ENCODE results near the gene VAV2. TPM values are rescaled to one million over a fixed set of nuclear protein-coding genes. Genes with fewer than 3 reads are reported as not detected.
"Not testable (repeated sequence)": the region's sequence is repeated elsewhere in the genome, so short reads cannot be mapped to it uniquely, and the experiment has no call there.

The VAV2 gene
- total RNA-seq, 1 donor from 2014 or later = 8.6 TPM

- intact Hi-C loops (cut with micrococcal nuclease) = no loop called here
- H3K4me3 Mint-ChIP-seq (ENCODE audit: low read depth) = no peak overlapping the region
- no peaks in the 10 kb centered on the region for H3K9me3 Mint-ChIP-seq
- no peaks in the 10 kb centered on the region for H3K4me1 Mint-ChIP-seq (ENCODE audit: low read depth)
- H3K27me3 Mint-ChIP-seq (ENCODE audit: low read depth) = no peaks in the 10 kb centered on the region
- no peak for DNase-seq (ENCODE audit: low spot score)
- no peaks in the 10 kb centered on the region for H3K36me3 Mint-ChIP-seq (ENCODE audit: low read depth)
- H3K27ac Mint-ChIP-seq = no peak overlapping the region
Observed at GRCh38 chr9:133932633-133933032, 59.5 kb downstream of the VAV2 start.

- Mint-ChIP-seq H3K36me3 (ENCODE audit: low read depth) (no peaks in the 10 kb centered on the region), H3K9me3 (no peaks in the 10 kb centered on the region), H3K4me1 (ENCODE audit: low read depth) (no peaks in the 10 kb centered on the region), H3K27me3 (ENCODE audit: low read depth) (no peaks in the 10 kb centered on the region), H3K4me3 (ENCODE audit: low read depth) (no peak overlapping the region), H3K27ac (no peak overlapping the region)
- intact Hi-C loops (cut with micrococcal nuclease) = no loop called here
- DNase-seq (ENCODE audit: low spot score) = no peak
Observed at GRCh38 chr9:133932181-133932580, 59.9 kb downstream of the VAV2 start.

GRCh38 chr9:133930682-133931485, 61.2 kb downstream of the VAV2 start:
- DNase-seq (ENCODE audit: low spot score) = no peak
- intact Hi-C loops (cut with micrococcal nuclease) = no loop called here
- Mint-ChIP-seq H3K9me3 (no peaks in the 10 kb centered on the region), H3K4me3 (ENCODE audit: low read depth) (no peak overlapping the region), H3K27ac (no peak overlapping the region), H3K27me3 (ENCODE audit: low read depth) (no peaks in the 10 kb centered on the region), H3K36me3 (ENCODE audit: low read depth) (no peaks in the 10 kb centered on the region), H3K4me1 (ENCODE audit: low read depth) (no peaks in the 10 kb centered on the region)

GRCh38 chr9:133930046-133930681, 62.0 kb downstream of the VAV2 start:
- Mint-ChIP-seq H3K9me3 (no peaks in the 10 kb centered on the region), H3K36me3 (ENCODE audit: low read depth) (no peaks in the 10 kb centered on the region), H3K27ac (no peak overlapping the region), H3K4me3 (ENCODE audit: low read depth) (no peak overlapping the region), H3K27me3 (ENCODE audit: low read depth) (no peaks in the 10 kb centered on the region), H3K4me1 (ENCODE audit: low read depth) (no peaks in the 10 kb centered on the region)
- intact Hi-C loops (cut with micrococcal nuclease) = no loop called here
- no peak for DNase-seq (ENCODE audit: low spot score)

DNA sequence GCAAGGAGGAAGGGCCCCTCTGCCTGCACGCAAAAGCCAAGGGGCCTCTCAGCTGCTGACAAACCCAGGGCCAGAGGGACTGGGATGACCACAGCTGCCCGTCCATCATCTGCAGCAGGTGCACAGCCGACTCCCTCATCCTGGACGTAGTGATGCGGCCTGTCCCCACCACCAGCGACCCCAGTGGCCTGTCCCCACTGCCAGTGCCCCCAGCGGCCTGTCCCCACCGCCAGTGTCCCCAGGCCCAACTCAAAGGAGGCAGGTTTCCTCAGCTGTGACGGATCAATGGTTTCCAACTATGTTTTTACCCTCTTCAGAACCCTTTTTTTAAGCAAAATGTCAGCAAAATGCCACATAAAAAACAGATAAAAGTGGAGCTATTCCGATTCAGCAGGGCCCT, 62.5 kb downstream of the VAV2 start:
- intact Hi-C loops (cut with micrococcal nuclease) = no loop called here
- Mint-ChIP-seq H3K4me1 (ENCODE audit: low read depth) (no peaks in the 10 kb centered on the region), H3K27me3 (ENCODE audit: low read depth) (no peaks in the 10 kb centered on the region), H3K9me3 (no peaks in the 10 kb centered on the region), H3K4me3 (ENCODE audit: low read depth) (no peak overlapping the region), H3K27ac (no peak overlapping the region), H3K36me3 (ENCODE audit: low read depth) (no peaks in the 10 kb centered on the region)
- no peak for DNase-seq (ENCODE audit: low spot score)

DNA sequence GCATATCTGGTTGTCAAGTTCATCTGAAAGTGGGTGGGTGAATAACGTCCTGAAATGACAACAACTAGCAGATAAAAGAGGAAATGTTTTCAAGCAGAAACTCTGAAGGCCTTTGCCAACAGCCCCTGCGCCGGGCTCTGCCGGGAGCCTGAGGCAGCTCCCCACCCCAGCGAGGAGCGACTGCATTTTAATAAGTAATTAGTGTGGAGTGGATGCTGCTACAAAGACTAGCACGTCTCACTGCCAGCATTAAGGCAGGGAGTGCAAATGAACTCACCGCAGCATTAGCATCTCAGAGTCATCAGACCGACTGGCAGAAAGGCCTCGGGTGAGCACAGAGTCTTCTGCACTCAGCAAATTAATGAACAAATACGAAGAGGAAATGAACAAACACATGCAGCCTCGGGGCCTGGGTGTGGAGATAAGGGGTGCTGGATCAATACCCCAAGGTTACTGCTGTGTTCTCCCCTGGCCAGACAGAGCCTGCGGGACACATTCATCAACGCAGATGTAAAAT, 63.8 kb downstream of the VAV2 start:
- no peak for DNase-seq (ENCODE audit: low spot score)
- intact Hi-C loops (cut with micrococcal nuclease) = no loop called here
- H3K27me3 Mint-ChIP-seq (ENCODE audit: low read depth) = no peaks in the 10 kb centered on the region

GRCh38 chr9:133927041-133927440, 65.1 kb downstream of the VAV2 start:
- Mint-ChIP-seq H3K27me3 (ENCODE audit: low read depth) (no peaks in the 10 kb centered on the region), H3K4me3 (ENCODE audit: low read depth) (no peak overlapping the region), H3K36me3 (ENCODE audit: low read depth) (no peaks in the 10 kb centered on the region), H3K27ac (no peak overlapping the region), H3K9me3 (no peaks in the 10 kb centered on the region), H3K4me1 (ENCODE audit: low read depth) (no peaks in the 10 kb centered on the region)
- intact Hi-C loops (cut with micrococcal nuclease) = no loop called here
- DNase-seq (ENCODE audit: low spot score) = no peak

More for the DNA sequence above, 63.8 kb downstream of the VAV2 start:
- H3K36me3 Mint-ChIP-seq (ENCODE audit: low read depth) = no peaks in the 10 kb centered on the region
- no peaks in the 10 kb centered on the region for H3K9me3 Mint-ChIP-seq
- H3K4me1 Mint-ChIP-seq (ENCODE audit: low read depth) = no peaks in the 10 kb centered on the region
- H3K27ac Mint-ChIP-seq = no peak overlapping the region
- H3K4me3 Mint-ChIP-seq (ENCODE audit: low read depth) = no peak overlapping the region

DNA sequence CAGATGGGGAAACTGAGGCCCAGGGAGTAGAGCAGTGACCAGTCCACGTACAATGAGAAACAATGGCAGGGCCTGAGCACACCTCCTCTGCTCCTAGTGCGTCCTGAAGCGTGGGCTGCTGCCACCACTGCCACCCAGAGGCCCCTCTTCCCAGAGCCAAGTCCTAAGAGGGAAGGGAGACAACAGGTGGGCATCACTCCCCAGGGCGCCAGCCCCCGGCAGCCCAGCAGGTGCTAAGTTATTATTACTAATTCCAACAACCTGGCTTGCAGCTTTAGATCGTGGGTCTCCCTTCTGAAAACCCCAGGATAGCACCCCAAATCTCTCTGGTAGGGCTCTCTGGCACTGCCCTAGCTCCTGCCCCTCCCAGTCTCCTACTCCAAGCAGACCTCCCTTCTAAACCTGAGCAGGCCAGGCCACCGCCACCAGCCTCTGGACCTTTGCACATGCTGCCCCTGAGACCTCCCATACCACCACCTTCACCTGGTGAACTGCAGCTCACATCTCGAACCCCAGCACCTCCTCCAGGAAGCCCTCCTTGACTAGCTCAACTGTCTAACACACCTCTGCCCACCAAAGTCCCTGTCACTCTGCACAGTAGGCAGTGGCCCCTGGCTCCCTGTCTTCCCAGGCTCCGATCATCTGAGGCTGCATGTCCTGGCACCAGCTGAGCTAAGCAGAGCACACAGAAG, 65.8 kb downstream of the VAV2 start:
- no peaks in the 10 kb centered on the region for H3K9me3 Mint-ChIP-seq
- intact Hi-C loops (cut with micrococcal nuclease) = no loop called here
- H3K27me3 Mint-ChIP-seq (ENCODE audit: low read depth) = no peaks in the 10 kb centered on the region
- no peak overlapping the region for H3K27ac Mint-ChIP-seq
- H3K36me3 Mint-ChIP-seq (ENCODE audit: low read depth) = no peaks in the 10 kb centered on the region
- no peaks in the 10 kb centered on the region for H3K4me1 Mint-ChIP-seq (ENCODE audit: low read depth)
- no peak overlapping the region for H3K4me3 Mint-ChIP-seq (ENCODE audit: low read depth)
- DNase-seq (ENCODE audit: low spot score) = no peak

DNA sequence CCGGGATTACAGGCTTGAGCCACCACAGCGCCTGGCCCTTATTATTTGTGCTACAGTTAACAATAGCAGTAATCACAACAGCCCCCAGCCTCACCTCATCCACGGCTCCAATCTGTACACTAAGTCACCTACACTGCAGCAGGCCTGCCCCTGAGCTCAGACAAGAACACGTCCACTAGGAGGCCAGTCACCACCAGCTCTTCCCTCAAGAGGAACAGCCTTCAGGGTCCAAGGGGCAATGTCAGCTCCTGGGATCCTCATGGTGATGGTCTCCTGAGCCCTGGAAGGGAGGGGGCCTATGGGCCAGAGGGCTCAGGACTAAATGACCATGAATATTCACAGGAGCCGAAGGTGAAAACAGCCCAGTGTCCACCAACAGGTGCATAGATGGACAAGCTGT, 67.7 kb downstream of the VAV2 start:
- no peak for DNase-seq (ENCODE audit: low spot score)
- Mint-ChIP-seq H3K4me1 (ENCODE audit: low read depth) (no peaks in the 10 kb centered on the region), H3K4me3 (ENCODE audit: low read depth) (no peak overlapping the region), H3K27me3 (ENCODE audit: low read depth) (no peaks in the 10 kb centered on the region), H3K36me3 (ENCODE audit: low read depth) (no peaks in the 10 kb centered on the region), H3K9me3 (no peaks in the 10 kb centered on the region), H3K27ac (no peak overlapping the region)
- intact Hi-C loops (cut with micrococcal nuclease) = no loop called here

DNA sequence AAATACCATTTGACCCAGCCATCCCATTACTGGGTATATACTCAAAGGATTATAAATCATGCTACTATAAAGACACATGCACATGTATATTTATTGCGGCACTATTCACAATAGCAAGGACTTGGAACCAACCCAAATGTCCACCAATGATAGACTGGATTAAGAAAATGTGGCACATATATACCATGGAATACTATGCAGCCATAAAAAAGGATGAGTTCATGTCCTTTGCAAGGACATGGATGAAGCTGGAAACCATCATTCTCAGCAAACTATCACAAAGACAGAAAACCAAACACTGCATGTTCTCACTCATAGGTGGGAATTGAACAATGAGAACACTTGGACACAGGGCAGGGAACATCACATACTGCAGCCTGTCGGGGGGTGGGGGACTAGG, 68.5 kb downstream of the VAV2 start:
- H3K27me3 Mint-ChIP-seq (ENCODE audit: low read depth); H3K36me3 Mint-ChIP-seq (ENCODE audit: low read depth); DNase-seq (ENCODE audit: low spot score); intact Hi-C loops (cut with micrococcal nuclease); H3K4me3 Mint-ChIP-seq (ENCODE audit: low read depth); H3K27ac Mint-ChIP-seq; H3K4me1 Mint-ChIP-seq (ENCODE audit: low read depth); H3K9me3 Mint-ChIP-seq: not testable (repeated sequence)

DNA sequence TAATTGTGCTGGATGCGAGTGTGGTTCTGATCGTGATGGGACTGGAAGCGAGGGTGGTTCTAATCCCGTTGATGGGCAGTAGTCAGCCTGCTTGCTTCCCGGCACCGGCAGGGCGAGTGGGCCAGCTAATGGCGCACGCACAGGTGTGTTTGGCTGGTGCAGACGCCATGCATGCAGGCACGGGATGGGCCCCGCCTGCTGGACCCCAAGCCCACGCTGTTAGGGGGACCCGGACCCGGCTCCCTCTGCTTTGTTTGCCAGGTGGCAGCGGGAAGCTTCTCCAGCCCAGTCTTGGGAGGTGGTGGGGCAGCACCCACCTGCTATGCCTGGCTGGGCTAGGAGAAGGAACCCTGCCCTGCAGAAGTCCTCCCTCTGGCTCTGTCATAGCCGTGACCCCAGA, 70.3 kb downstream of the VAV2 start:
- Mint-ChIP-seq H3K4me1 (ENCODE audit: low read depth) (no peaks in the 10 kb centered on the region), H3K36me3 (ENCODE audit: low read depth) (no peaks in the 10 kb centered on the region), H3K4me3 (ENCODE audit: low read depth) (no peak overlapping the region), H3K9me3 (no peaks in the 10 kb centered on the region), H3K27me3 (ENCODE audit: low read depth) (no peaks in the 10 kb centered on the region), H3K27ac (no peak overlapping the region)
- no peak for DNase-seq (ENCODE audit: low spot score)
- intact Hi-C loops (cut with micrococcal nuclease) = no loop called here

DNA sequence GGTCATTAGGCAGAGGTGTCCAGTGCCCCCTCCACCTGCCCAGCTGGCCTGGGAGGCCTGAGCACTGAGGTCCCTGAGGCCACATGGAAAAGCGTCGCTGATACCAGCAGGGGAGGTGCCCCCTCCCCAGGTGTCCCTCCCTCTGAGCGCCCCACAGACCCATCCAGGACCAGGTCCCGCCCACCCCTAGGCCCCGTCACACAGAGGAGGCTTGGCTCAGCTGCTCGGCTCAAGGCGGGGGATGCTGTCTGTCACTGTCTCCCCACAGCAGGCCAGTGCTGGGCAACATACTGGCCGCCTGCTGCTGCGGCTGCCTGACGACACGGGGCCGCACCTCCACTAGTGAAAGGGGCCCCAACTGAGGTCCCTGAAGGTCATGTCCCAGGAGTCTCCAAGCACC, 71.7 kb downstream of the VAV2 start:
- intact Hi-C loops (cut with micrococcal nuclease) = no loop called here
- no peaks in the 10 kb centered on the region for H3K9me3 Mint-ChIP-seq
- H3K36me3 Mint-ChIP-seq (ENCODE audit: low read depth) = no peaks in the 10 kb centered on the region
- H3K4me3 Mint-ChIP-seq (ENCODE audit: low read depth) = no peak overlapping the region
- no peaks in the 10 kb centered on the region for H3K27me3 Mint-ChIP-seq (ENCODE audit: low read depth)
- no peak overlapping the region for H3K27ac Mint-ChIP-seq
- no peaks in the 10 kb centered on the region for H3K4me1 Mint-ChIP-seq (ENCODE audit: low read depth)
- no peak for DNase-seq (ENCODE audit: low spot score)
